Measurements from ENCODE around the gene BABAM2.
"Not testable (repeated sequence)": the region's sequence is repeated elsewhere in the genome, so short reads cannot be mapped to it uniquely, and the experiment has no call there.

Gene BABAM2

GRCh38 chr2:27954221-27954673 lies 63.7 kb downstream of the BABAM2 start:
- DNase-seq = no peak

- DNase-seq = no peak
Measured at GRCh38 chr2:27954771-27955383, 64.3 kb downstream of the BABAM2 start.

- DNase-seq = no peak
Measured at GRCh38 chr2:27955384-27956161, 65.0 kb downstream of the BABAM2 start.

- no peak for DNase-seq
Measured at GRCh38 chr2:27956888-27957287, 66.4 kb downstream of the BABAM2 start.

GRCh38 chr2:27958711-27959378 lies 68.3 kb downstream of the BABAM2 start:
- DNase-seq = no peak

- no peak for DNase-seq
Measured at GRCh38 chr2:27959496-27959895, 69.0 kb downstream of the BABAM2 start.

- no peak for DNase-seq
Measured at GRCh38 chr2:27960237-27960912, 69.8 kb downstream of the BABAM2 start.

- DNase-seq = no peak
Measured at GRCh38 chr2:27962006-27962405, 71.5 kb downstream of the BABAM2 start.

- no peak for DNase-seq
Measured at GRCh38 chr2:27963472-27963871, 72.9 kb downstream of the BABAM2 start.

GRCh38 chr2:27964067-27964466 lies 73.5 kb downstream of the BABAM2 start:
- DNase-seq = no peak

- DNase-seq = no peak
Measured at GRCh38 chr2:27965841-27966240, 75.3 kb downstream of the BABAM2 start.

- DNase-seq = no peak
Measured at GRCh38 chr2:27966466-27966865, 75.9 kb downstream of the BABAM2 start.

GRCh38 chr2:27967076-27967475 lies 76.5 kb downstream of the BABAM2 start:
- no peak for DNase-seq

GRCh38 chr2:27968045-27968444 lies 77.5 kb downstream of the BABAM2 start:
- DNase-seq = not testable (repeated sequence)

GRCh38 chr2:27968957-27969356 lies 78.4 kb downstream of the BABAM2 start:
- not testable (repeated sequence) for DNase-seq

GRCh38 chr2:27972311-27972710 lies 81.8 kb downstream of the BABAM2 start:
- no peak for DNase-seq

GRCh38 chr2:27973592-27973991 lies 83.1 kb downstream of the BABAM2 start:
- no peak for DNase-seq

- DNase-seq = no peak
Measured at GRCh38 chr2:27976308-27976707, 85.8 kb downstream of the BABAM2 start.

GRCh38 chr2:27977731-27978312 lies 87.3 kb downstream of the BABAM2 start:
- DNase-seq = no peak

GRCh38 chr2:27978761-27979160 lies 88.2 kb downstream of the BABAM2 start:
- DNase-seq = not testable (repeated sequence)

- DNase-seq = no peak
Measured at GRCh38 chr2:27980242-27980641, 89.7 kb downstream of the BABAM2 start.

GRCh38 chr2:27984153-27984552 lies 93.6 kb downstream of the BABAM2 start:
- DNase-seq = no peak

- DNase-seq = no peak
Measured at GRCh38 chr2:27988306-27988705, 97.8 kb downstream of the BABAM2 start.

All from NCI-H2029 treated with DMSO at 0.1 percent for 48 hours (cell line).